Dedifferentiated amniotic fluid mesenchymal stem cell (primary cell): ENCODE results near the gene TTC6.

Source experiments
- DNase-seq: peaks from one replicate; pipeline ENCODE4 v3.0.0-alpha.2; 2016; ENCODE audit errors: extremely low spot score

Gene TTC6

DNA sequence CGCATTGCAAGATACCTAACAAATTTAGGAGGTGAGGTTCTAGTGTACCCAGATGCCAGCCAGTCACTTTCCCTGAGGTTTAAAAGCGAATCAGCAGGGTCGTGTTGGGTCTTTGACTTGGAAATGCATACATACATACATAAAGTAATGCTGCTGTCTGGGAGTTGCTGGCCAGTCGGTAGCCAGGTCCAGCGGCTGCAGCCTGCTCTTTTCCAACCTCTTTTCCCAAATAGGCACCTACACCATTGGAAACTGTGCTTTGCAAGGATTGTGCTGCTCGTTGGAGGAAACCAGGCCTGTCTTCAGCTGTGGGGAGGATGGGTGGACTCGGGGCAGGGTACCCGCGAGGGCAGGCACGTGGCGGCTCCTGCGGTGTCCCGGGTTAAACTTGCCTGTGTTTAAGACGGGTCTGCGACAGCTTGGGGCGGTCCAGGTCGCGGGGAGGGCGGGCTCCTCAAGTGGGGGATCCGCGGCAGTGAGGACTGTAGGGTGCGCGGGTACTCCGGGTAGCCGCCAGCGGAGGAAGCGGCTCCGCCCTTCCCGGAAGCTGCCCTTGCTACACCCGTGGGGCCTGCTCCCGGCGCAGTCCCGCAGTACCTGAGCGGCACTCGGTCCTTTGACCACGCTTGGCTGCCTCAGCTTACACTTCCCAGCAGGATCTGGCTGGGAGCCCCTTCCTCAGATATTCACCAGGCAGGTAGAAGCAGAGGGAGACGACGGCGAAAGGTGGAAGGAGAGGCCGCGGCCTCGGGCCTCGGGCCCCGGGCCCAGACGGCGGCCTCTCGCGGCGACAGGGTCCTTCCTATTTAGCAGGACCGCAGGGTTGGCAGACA is 2.7 kb downstream of the TTC6 start:
- no peak for DNase-seq

DNA sequence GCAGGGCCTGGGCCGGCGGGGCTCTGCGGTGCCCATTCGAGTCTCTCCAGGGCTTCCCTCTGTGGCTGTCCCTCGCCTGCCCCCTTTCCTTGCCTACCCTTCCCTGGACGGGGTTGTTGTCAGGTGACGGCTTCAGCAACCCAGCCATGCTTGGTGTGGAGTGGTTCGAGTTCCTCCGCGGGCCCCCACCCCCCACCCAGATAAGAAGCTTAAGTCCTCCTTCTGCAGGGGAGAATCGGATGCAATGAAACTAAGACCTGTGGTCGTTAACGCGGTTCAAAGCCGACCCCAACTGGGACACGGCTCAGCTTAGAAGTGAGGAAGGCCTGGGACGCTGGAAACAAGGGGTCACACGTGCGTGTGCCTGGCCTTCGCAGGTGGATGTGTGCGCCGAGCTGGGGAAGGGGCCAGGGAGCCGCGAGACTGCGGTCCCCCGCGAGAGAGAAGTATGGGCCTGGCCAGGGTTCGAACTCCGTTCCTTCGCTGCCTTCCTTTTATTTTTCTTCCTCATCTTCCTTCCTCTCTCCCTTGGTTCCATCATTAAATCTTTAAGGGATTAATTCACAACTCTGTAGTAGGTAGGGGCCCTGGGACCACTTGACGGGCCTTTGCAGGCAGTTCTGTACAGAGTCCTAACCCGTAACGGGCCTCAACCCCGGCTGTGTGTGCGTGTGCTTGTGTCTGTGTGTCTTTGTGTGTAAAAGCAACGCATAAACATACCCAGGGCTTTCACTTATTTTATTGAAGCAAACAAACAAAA is 3.5 kb downstream of the TTC6 start:
- DNase-seq, result no peak

DNA sequence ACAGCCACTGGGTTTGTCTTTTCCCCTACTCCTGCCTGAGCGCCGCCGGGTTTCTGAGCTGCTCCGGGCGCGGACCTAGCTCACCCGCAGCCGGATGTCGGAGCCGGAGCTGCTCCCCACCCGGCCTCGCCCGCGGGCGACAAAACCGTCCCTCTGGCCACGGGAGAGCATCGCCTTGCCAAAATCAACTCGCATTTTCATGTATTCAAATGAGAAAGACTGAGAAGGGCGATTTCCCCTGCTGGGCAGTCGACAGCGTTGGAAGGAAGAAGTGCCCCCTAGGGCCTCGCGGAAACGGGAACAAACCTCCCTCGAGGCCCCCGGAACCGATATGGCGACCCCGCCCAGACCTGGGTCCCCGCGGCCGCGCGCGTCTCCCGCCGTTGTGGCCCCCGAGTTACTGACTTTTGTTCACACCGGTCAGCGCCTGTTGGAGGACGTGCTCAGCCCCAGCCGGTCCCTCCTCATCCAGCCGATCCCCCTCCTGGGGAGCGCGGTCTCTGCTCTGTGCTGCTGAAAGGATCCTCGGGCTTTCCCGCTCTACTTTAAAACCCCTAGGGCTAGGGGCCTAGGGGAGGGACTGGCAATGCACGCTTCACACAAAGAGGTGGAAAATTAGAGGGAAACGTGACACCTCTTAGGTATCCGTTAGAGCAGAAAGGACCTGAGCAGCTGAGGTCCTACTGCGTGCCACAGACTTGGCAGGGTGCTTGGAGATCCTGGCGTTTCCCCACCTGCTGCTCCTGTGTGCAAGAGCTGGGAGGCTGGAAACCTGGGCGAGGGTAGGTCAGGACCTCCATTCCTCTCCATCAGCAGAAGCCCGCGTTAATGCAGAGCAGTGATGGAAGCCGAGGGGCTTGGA is 4.3 kb downstream of the TTC6 start:
- DNase-seq, result no peak

DNA sequence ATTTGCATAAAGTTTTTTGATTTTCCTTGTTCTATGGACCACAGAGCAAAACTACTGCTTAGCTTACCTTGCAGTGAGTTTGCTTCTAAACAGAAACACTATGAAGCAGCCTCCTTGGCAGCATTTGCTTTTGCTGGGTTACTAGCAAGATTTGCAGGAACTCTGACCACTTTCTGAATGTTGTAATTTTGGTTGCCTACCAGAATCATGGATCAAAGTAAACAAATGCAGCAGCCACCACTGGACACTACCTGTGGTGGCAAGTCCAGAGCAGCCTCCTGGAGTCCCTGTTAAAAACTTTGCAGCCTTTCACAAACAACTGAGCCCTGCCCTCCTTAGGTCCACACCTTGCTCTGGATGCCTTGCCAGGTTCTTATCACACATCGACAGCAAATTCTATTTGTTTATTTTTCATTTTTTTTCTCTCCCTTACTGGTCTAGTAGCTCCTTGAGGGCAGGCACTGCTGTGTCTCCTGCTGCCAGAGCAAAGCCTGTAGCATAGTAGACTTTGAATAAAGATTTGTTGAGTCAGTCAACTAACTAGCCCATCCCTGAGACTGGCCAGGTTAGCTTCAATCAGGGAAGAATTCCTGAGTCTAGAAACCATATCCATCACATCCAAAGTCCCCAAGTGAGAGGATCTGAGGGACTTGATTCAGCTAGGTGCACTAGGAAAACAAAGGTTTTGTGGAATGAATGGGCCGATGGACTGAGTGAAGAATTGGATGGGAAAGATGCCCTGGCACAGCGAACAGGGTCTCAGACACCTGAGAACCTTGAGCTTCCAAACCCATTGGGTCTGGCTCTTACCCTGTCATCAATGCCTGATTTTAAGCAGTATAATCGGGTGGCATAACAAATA is 5.7 kb downstream of the TTC6 start:
- no peak for DNase-seq

DNA sequence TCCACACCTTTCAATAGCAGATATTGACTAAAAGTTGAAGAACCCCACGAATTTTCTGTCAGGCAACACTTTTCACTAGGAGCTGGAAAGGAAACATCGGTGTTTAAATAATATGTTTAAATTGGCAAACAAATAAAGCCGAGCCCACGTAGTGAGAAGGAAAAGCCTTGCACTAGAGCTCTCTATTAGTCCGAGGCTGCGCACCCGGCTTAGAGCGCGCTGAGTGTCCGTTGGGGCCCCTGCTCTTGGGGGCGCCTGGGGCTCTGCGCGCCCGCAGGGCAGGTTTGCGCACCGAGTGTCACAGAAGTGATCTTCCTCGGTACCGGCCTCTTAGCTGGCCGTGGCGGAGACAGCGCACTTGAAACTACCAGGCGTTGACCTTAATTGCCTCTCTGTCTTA is 6.4 kb downstream of the TTC6 start:
- DNase-seq, result no peak

DNA sequence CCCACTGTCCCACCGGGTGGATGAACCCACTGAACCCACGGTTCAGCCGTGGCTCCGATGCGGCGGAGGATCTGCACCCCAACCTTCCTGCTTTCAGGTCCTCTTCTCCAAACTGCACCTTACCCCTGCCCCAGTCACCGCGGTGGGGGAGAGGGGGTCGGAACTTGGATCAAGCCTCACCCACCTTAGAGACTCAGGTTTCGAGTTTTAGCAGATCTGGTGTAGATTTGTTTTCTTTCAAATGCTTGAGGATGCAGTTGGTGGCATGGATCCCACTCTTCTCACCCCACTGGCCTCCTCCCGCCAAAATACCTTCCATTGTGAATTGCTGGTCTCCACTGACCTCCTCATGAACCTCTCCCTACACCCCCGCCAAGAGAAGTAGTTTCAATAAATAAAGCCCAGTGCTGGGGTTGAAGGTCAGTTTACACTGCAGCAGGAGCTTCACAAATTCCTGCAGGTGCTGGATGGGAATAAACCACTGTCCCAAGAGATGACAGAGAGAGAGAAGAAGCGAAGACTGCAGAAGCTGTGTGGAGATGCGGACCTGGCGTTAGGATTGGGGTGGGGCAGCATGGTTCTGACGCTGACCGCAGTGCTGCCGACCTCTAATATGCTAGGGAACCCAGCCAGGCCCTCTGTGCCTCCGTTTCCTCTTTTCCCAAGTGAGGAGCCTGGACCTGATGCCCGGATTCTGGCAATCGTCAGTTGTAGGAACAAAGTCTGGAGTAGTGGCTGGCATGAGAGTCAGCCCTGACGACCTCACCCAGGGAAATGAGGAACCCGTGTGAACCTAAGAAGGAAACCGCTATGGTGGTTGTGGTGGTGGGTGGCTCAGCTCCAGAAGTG is 7.4 kb downstream of the TTC6 start:
- no peak for DNase-seq

DNA sequence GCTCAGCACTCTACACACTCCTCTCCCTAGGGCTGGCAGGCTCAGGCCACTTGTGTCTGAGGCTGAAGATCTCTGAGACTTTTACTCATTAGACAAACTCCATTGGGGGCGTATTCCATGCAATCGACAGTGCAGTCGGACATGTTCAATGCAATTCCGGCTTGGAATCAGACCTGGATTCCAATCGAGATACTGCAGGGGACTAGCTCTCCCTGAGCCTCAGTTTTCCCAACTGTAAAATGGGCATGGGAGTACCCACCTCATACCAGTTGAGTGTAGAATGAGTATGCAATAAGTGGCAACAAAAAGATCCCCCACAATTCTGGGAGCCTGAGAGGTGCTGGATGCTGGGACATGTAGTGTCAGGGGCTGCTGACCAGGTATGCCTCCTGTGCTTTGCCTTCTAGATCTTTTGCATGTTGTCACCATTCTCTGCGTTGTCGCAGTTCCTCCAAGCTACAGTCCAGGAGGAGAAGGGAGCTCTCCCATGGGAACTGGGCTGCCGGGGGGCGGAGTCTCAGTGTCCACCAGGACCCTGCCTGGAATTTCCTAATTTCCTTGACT is 8.3 kb downstream of the TTC6 start:
- DNase-seq, result no peak

DNA sequence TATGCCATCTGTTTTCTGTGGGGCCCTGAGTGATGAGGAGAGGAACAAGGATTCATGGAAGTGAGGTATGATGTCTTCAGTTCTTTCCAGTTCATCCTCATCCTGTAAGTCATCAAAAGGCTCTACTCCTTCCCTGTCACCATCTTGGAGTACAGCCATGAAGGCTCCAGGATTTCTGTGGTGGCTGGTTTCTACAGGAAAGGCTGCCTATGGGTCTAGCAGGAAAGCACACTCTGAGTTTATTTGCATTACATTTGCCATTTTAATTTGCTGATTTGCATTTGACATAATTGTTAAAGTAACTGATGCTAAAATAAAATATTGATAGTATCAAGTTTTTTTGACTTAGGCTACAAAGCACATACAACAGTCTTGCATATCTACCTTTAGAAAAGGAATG is 11.2 kb downstream of the TTC6 start:
- no peak for DNase-seq

DNA sequence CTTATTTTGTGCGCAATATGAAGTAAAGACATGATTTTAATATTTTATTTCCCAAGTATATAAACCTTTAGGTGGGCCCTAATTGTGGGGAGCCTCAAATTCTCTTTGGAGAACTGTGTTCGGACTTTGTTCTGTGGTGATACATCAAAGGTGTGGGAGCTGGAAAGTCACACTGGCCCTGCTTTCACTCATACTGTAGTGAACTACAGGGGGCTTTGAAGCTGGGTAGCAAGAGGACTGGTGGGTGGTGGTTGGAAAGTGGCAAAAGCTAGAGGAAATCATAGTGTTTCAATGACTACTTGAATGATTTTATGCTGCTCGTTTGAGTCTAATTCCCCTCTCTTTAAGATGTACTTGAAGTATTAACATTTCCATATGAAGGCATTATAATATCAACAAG is 13.2 kb downstream of the TTC6 start:
- DNase-seq, result no peak

DNA sequence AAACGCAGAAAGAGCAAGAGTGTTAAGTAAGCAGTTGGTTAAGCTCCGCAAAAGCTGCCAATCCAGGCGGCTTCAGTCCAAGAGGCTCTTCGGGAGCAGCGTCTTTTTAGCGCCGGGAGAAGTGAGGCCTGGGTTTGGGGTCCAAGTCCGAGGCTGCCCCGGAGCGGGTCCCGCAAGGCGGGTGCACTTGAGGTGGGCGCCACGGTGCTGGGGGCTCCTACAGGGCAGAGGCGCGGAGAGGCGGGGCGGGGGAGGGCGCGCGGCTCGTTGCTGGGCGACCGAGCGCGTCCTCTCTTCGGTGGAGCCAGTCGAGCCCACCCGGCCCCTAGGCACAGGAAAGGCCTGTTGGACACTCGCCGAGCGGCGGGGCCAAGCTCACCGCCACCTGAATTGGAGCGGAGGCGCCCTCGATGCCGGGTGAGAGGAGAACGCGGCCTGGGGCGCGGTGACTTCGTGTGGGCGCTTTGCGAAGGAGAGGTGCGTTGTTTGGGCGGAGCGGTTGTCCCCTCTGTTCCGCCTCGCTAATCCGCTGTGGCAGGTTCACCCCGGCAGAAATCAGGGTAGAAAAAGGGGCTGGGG is 15.6 kb downstream of the TTC6 start:
- DNase-seq, result no peak

DNA sequence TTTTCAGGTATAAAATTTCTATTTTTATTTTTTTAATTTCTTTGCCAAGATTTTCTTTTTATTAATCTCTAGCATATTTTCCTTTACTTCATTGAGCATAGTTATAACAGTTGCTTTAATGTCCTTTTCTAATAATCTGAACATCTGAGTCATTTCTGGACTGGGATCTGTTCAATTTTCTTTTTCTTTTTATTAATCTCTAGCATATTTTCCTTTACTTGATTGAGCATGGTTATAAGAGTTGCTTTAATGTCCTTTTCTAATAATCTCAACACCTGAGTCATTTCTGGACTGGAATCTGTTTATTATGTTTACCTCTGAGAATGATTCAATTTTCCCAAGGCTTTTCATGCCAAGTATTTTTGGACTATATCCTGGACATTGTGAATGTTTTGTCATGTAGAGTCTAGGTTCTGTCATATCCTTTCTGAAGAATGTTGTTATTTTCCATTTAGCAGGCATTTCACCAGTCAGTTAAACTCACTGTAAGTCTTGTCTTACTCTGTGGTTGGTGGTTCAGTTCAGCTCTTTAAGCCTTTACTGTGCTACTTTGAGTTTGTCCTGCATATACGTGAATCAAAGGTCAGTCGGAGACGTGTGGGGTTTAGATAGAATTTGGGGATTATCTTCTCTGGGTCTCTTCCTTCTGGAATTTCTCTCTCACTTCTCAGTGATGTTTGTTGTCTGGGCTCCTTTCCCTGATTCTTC is 20.3 kb downstream of the TTC6 start:
- DNase-seq, result no peak

DNA sequence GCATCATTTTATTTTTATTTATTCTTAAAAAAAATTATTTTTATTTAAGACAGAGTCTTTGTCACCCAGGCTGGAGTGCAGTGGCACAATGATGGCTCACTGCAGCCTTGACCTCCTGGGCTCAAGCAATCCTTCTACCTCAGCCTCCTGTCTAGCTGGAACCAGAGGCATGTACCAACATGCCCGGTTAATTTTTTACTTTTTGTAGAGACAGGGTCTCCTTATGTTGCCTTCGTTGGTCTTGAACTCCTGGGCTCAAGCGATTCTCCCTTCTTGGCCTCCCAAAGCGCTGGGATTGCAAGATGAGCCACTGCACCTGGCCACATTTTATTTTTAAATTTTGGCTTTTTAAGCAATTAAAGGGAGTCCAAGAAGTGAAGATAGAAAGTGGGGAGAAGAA is 21.4 kb downstream of the TTC6 start:
- no peak for DNase-seq

DNA sequence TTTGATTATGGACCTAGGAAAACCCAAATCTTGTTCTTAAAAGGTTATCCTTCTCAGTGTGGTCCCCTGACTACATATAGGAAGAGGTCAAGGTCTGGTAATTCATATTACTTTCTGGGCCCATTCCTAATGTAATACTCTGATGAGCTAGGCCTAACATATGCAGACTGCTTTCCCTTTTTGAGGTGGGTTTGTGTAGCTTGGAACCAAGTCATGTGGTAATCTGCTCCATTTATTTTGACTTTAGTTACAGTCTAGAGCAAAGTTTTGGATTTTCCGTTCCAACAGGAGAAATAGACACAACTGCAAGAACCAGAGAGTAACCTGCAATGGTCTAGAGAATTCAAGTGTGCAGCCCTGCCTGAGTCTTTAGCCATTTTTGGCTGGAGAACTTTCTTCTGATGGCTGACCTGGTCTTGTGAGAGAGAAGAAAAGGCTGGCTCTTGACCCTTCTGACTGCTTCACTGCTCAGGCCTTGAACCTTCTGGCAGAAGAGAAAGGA is 22.5 kb downstream of the TTC6 start:
- no peak for DNase-seq

DNA sequence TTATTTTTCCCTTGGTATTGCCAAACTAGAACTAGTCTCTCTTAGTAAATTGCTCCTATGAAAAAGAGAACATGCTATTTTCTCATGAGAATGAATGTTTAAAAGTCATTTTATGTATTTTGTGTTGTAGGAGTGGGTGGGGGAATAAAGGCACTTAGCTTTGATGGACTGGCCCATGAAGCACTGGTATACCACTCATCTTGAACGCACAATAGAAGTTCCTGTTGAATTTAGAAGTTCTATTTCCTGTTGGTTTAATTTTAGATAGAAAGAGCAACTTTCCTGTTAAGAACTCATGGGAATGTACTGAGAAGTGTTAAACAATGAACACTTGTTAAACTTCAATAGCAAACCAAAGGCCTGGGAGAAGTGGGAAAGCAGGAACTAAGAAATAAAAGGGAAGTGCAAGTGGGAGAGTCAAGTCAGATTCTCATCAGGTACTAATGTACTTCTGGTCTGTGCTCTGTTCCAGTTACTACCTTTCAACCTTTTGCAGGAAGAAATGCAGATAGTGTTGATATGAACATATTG is 23.1 kb downstream of the TTC6 start:
- no peak for DNase-seq

DNA sequence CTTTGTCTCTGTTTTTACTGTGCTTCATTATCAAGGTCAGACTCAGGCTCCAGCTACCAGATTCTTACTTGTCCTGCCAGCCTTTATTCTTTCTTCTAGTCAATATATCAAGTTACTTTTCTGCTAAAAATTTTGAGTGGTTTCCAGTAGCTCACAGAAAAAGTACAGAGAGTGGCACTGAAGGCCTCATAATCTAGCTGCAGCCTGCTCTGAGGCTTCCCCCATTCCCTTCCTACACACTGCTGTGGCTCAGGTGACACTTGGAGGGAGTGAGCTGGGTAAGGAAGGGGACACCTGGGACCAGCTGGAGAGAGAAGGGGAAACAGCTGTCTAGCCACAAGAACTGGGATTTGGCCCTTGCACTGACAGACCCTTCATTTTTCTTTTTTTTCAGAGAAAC is 25.4 kb downstream of the TTC6 start:
- no peak for DNase-seq

DNA sequence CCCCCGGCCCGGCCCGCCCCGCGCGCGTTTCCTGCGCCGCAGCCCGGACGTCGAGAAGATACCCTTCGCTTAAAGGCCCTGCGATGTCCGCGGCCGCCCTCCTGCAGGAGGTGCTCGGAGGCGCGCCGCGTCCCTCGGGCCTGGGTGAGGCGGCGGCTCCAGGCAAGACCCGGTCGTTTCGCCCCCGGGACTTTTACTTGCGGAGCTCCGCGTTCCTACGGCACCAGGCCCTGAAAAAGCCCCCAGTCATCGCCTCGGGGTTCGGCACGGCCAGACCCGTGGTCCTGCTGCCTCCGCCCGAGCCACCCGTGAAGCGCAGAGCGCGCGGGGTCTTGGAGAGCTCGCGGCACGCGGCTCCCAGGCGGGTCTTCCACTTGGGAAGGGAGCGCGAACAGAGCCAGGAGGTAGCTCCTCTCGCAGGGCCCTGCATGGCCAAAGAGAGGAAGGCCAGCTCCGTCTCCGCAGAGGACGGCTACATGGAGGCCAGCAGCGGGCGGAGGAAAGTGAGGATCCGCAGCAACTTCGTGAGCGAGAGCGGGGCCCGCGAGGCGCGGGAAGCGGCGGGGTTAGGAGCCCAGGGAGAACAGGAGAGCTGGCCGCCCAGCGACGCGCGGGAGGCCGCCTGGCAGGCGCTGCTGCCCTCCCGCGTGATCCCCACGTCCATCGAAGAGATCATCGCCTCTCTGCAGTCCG is 26.9 kb downstream of the TTC6 start:
- DNase-seq, result no peak

DNA sequence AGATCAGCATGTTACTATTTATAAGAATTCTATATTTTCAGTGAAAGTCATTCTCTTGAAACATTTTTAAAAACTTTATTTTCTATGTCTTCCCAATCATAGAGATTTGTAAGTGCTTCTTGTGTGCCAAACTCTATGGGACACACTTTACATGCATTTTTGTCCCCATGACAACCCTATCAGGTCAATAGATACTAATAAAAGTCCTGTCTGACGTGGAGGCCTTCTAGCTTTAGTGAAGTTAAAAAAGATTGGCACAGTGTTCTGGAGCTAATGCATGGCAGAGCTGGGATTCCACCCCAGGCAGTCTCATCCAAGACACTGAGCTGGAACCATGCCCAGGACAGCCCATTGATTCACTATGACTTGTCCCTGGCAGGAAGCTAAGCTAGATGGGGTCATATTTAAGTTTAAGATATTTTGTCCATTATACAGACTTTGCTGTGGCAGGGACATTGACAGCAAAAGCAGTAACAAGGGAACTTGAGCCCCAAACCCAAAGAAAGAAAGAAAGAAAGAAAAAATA is 28.1 kb downstream of the TTC6 start:
- DNase-seq, result peak; percentile 22

DNA sequence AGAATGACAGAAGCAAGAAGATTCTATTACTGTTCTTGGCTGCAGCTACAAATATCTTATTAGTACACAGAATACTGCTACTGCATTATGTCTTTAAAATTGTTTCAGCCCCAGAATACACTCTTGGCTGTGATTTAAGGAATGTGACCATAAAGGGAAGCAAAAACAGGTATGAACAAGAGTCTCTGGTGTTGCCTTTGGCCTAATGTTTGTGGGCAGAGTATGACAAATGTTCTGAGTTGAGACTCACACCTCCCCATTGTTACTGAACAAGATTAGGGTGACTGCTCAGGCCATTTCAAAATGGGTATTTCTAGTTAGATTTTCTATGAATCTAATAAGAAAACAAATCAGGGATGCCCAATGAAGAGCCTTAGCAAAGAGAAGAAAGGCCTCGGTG is 28.5 kb downstream of the TTC6 start:
- no peak for DNase-seq
